ENCODE measurements around the gene TEX9.

DNA sequence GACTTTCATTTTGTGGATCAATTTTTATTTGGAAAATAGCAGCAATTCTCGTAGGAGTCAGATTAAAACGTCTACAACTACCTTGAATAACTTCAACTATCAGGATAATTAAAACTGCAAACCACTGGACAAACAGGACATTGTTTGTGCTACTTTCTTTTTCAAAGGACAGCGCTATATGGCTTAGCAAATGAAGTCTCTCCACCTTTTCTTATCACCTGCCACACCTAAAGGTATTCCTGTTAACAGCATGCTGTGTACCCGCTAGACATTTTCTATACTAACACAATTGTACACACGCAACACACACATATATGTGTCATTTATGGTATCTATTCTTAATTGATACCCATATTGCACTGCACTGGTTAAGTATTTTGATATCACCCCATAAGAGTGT lies 80.5 kb downstream of the TEX9 start:
- TF ChIP-seq, protein P1, sequence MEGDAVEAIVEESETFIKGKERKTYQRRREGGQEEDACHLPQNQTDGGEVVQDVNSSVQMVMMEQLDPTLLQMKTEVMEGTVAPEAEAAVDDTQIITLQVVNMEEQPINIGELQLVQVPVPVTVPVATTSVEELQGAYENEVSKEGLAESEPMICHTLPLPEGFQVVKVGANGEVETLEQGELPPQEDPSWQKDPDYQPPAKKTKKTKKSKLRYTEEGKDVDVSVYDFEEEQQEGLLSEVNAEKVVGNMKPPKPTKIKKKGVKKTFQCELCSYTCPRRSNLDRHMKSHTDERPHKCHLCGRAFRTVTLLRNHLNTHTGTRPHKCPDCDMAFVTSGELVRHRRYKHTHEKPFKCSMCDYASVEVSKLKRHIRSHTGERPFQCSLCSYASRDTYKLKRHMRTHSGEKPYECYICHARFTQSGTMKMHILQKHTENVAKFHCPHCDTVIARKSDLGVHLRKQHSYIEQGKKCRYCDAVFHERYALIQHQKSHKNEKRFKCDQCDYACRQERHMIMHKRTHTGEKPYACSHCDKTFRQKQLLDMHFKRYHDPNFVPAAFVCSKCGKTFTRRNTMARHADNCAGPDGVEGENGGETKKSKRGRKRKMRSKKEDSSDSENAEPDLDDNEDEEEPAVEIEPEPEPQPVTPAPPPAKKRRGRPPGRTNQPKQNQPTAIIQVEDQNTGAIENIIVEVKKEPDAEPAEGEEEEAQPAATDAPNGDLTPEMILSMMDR (IDR thresholded peaks at IDR 0.05; ENCODE audit: insufficient read depth, low read depth, low read length): no peak
- no peak for TF ChIP-seq EZH2 (IDR thresholded peaks at IDR 0.05; ENCODE audit: insufficient read depth, low read length)

All from astrocyte (in vitro differentiated cells and primary cell).